NCI-H2171 (cell line): ENCODE results near the gene C1orf56.

Experiments used
- DNase-seq: peaks from one replicate; lab custom pipeline; 2025; lab: John Stamatoyannopoulos, UW

Gene C1orf56, protein sequence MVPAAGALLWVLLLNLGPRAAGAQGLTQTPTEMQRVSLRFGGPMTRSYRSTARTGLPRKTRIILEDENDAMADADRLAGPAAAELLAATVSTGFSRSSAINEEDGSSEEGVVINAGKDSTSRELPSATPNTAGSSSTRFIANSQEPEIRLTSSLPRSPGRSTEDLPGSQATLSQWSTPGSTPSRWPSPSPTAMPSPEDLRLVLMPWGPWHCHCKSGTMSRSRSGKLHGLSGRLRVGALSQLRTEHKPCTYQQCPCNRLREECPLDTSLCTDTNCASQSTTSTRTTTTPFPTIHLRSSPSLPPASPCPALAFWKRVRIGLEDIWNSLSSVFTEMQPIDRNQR

DNA sequence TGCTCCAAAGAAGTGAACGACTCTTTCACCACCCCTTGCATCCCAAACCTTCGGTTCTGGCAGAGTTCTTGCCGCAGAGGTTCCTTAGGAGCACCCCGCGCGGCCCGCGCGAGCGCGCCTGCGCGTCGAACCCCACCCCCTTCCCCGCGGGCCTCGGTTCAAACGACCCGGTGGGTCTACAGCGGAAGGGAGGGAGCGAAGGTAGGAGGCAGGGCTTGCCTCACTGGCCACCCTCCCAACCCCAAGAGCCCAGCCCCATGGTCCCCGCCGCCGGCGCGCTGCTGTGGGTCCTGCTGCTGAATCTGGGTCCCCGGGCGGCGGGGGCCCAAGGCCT lies at the start of gene C1orf56:
C1orf56 (plus strand) TSS at position 161 of the 334 bp plus-strand sequence; CDS start at position 258, 97 bp downstream.
- peak; percentile 50 for DNase-seq

DNA sequence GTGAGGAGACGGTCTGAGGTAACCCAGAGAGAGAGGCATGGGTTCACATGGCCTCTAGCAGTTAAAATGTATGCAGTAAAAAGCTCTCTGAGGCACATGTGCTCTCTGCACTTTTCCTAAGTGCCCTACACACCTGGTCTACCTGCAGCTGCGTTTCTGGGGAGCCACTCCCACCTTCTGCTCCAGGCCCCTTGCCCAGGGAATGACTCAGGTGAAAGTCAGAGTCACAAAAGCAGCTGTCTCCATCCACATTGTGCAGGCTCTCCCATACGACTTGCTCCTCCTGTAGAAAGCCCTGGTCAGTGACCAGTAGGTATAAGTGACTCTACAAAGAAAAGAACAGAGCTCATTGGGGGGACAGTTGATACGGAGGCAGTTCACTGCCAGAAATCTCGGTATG lies 49.6 kb upstream of the C1orf56 start:
- DNase-seq: peak; percentile 15

- no peak for DNase-seq
Observed at GRCh38 chr1:150999051-150999674, 48.4 kb upstream of the C1orf56 start.

GRCh38 chr1:150999926-151000325 lies 47.6 kb upstream of the C1orf56 start:
- DNase-seq: no peak

GRCh38 chr1:151000408-151000807 lies 47.1 kb upstream of the C1orf56 start:
- no peak for DNase-seq

DNA sequence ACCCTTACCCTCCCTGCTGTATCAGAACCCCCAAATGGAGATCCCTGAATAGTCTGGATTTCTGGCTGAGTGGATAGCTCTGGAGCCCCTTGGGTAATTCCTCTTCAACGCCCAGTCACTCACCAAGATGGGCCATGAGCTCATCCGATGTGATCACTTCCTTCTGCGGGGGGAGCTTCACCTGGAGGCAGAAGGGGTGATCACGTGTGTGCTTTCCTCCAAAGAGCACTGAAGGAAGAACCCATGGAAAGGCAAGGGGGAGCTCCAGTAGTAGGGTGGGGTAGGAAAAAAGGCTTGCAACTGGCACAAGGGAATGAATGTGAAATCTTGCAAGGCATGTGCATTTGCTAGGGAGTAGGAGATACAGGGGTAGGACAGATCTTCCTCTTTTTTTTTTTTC lies 45.9 kb upstream of the C1orf56 start:
- no peak for DNase-seq

DNA sequence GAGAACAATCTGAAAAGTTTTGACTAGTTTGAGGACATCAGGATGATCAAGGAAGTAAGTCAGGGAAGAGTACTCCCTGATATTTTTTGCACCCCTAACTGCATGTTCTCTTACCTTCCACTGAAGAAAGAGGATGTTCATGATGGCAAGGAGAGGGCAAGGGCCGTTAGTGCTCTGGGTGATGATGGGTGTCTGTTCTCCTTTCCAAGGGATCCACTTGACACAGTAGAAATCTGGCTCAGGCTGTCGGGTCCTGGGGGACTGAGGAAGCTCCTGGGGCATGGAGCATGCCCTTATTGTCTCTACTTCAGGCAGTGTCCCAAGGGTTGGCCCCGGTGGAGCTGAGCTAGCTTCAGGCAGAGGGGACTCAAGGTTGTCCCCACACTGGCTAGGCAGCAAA lies 45.5 kb upstream of the C1orf56 start:
- DNase-seq: no peak

DNA sequence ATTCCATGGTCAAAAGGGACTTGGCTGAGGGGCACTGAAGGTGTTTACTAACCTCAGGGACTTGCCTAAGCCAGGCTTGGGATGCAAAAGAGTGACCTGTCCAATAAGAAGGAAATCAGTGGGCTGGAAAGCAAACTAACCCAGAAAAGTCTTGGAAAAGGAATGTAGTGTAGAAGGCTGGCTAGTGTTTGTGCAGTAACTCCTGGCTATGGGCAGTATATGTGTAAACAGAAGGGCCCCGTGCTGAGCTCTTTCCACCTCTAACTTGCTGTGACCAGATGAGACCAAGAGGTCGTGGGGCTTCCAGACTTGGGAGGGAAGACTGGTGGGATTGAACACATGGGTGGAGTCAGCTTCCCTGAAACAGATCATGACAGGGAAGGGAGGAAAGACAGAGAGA lies 44.9 kb upstream of the C1orf56 start:
- no peak for DNase-seq

DNA sequence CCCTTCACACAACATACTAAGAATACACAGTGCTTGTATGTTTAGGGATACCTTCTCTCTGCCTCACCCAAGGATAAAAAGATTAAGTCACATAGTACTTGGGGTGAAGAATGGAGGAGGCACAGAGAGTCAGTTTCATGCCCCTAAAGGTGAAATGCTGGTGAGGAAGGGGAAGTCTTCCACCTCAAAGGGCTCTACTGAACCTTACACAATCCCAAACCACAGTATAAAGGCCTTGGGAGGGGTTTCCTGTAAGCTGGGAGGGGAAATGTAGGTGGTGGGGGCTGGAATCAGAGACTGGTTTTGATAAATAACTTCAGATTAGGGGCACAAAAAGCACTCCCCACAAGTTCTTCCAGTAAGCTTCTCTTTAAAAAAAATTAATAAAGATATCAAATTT lies 44.4 kb upstream of the C1orf56 start:
- DNase-seq: no peak

DNA sequence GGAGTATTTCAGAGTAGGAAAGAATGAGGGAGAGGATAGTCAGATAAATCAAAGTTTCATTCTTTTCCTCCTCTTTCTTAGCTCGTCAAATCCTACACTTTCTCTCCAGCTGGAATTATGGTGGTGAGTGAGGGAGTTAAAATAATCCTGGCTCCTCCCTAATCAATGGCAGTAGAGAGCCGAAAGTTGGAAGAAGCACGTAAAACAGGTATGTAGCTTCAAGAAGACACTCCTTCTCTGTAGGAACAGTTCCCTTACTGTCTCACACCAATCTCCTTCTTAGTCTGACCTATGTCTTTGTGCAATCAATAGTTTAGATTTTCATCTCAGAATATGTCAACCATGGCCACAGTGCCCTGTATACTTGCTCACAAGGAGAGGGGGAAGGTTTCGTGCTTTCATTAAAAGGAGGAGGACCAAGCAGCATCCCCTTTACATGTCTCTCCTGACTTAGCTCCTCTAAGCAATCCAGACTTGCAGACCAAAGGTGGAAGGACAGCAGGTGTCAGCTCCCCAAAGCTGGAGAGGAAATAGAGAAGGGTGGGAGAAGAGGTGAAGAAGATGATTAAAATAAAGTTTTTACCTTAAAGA lies 41.7 kb upstream of the C1orf56 start:
- DNase-seq: no peak

GRCh38 chr1:151006327-151007052 lies 41.1 kb upstream of the C1orf56 start, which contains the start of gene MINDY1:
MINDY1 (minus strand) TSS chr1:151006902; CDS start chr1:151002617, 4,285 bp downstream.
- DNase-seq: no peak

DNA sequence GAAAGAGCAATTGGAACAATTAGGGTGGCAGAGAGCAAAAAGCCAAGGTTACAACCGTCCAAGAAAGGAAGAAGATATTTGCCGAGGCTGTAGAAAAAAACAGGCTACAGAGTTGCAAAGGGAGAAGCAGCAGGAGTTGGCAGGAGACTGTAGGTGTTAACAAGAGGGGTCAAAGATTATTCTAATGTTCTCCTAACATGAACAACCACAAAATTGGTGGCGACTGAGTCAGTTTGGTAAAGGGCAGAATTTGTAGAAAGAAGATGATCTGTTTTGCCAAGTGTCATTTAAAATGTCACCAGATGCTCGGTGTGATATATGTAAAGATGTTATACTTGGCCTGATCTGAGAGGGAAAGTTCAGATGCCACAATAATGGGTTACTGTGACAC lies 39.7 kb upstream of the C1orf56 start:
- no peak for DNase-seq

GRCh38 chr1:151008244-151009205 lies 39.0 kb upstream of the C1orf56 start, which contains the start of gene PRUNE1:
PRUNE1 (plus strand) TSS chr1:151008449; CDS start chr1:151008633, 184 bp downstream.
- DNase-seq: peak; percentile 95

DNA sequence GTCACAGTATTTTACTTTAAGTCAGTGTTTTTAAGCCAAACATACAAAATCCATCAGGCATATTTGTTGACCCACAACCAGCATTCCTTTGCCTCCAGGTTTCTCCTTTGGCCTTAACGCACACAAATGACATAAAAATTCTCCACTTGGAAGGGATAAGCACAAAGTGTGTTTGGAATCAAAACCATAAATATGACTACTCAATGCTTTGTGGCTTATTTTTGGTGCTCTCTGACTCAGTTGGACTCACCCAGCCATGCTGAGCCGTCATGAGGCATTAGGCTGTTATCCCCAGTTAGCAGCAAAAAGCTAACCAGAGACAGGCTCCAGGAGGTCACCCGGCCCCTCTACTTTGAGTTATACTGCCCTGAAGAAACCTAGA lies 38.4 kb upstream of the C1orf56 start:
- no peak for DNase-seq

DNA sequence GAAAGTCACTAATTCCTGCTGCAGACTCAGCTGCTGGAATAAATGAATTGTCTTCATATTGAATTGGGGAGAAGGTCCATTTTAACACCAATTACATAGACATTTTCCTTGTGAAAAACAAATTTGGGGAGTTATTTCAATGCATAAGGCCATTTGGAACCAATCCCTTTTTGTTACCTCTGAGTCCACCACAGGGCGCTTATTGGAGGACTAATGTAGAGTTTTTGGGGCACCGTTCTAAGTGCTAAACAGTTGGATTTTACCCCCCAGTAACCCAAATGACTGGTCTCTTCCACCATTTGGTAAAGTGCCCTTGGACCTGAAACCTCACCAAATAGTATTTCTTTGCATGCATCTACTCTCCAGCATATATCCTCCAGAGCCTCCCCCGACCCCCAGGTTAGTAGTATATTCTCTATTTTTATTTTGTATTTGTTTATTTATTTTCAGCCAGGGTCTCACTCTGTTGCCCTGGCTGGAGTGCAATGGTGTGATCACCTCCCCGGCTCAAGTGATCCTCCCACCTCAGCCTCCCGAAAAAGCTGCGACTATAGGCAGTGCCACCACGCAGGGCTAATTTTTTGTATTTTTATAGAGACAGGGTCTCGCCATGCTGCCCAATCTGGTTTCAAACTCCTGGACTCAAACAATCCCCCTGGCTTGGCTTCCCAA lies 37.7 kb upstream of the C1orf56 start:
- no peak for DNase-seq

GRCh38 chr1:151010346-151010726 lies 37.2 kb upstream of the C1orf56 start:
- no peak for DNase-seq

DNA sequence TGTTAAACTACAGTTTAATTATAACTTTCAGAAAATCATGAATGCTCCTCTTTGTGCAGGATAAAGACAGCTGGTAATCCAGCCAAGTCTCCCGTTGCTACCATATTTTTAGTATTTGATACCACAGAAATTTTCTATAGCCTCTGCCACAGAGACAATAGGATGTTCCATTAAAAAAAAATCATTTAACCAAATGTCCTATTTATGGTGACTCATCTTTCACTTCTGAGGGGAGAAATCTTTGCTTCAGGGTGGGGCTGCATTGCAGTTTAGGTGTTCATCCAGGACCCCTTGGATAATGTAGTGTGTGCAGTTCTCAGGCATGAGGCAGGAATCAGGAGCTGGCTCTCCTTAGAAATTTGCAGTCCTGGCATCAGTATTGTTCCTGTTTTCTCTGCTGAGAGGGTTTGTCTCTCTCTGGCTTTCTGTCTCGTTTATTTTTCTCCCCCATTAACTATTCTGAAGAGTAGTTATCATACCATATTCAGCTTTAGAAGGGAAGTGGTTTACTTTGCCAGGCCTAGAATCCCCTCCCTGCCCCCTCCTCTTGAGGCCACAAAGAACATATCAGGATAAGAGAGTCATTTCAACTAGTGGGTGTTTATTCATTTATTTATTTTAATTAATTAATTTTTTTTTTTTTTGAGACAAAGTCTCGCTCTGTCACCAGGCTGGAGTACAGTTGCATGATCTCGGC lies 36.2 kb upstream of the C1orf56 start:
- DNase-seq: no peak

DNA sequence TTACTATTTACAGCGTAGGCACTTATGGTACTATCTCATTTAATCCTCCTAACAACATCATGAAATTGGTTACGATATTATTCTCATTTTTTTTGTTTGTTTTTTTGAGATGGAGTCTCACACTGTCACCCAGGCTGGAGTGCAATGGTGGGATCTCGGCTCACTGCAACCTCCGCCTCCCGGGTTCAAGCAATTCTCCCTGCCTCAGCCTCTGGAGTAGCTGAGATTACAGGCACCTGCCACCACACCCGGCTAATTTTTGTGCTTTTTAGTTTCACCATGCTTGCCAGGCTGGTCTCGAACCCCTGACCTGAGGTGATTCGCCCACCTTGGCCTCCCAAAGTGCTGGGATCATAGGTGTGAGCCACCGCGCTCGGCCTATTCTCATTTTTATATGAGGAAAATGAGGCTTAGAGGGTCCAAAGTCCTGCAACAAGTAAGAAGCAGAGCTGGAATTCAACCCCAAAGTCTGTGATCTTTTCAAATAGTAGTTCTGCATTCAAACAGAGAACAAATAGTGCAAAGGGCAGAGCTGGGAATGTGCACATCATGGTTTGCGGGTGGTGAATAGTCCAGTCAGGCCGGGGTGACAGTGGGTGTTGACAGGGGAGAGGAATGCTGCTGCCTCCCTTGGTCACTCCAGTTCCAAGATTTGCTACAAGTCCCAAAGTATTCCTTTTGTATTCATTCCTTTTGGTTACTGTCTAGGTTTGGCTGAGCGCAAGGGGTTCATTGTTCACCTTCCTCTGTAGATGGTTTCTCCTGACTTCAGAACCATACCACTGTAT lies 34.7 kb upstream of the C1orf56 start:
- no peak for DNase-seq

DNA sequence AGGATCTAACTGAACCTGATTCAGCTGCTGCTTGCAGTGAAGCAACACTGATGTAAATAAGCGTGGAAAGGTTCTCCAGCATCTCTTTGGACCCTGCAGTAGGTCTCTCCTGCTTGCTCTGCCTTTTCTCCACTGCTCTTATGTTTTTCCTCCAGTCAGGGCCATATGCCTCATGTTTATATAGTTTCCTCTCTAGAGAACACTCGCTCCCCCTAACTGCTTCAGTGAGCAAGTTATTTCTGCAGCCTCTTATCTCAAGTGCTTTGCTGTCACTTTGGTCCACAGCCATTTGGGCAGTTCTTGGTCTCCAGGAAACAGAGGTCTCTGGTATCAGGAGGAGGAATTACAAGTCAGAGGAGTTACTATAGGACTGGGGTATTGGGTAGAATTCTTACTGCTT lies 34.0 kb upstream of the C1orf56 start:
- peak; percentile 52 for DNase-seq
